GM21825 (cell line): ENCODE measurements around the gene CORO6.

ENCODE experiments used
- ATAC-seq: cut with Tn5 transposase; IDR thresholded peaks from one replicate; pipeline ENCODE4 v1.9.1; 2021; ENCODE audit warnings: mild to moderate bottlenecking, moderate library complexity; ENCODE audit not compliant: unreplicated experiment

Gene CORO6

GRCh38 chr17:29613856-29614255 is 8.9 kb downstream of the CORO6 start:
- ATAC-seq, result no peak

- no peak for ATAC-seq
Measured at GRCh38 chr17:29613352-29613837, 9.3 kb downstream of the CORO6 start.

GRCh38 chr17:29612404-29613280 is 10.1 kb downstream of the CORO6 start:
- ATAC-seq, result no peak

GRCh38 chr17:29612094-29612403 is 10.7 kb downstream of the CORO6 start:
- ATAC-seq, result no peak

- ATAC-seq, result no peak
Measured at GRCh38 chr17:29611351-29612093, 11.2 kb downstream of the CORO6 start.

GRCh38 chr17:29610395-29610794 is 12.3 kb downstream of the CORO6 start:
- no peak for ATAC-seq

- ATAC-seq, result no peak
Measured at GRCh38 chr17:29608986-29609385, 13.7 kb downstream of the CORO6 start.

- no peak for ATAC-seq
Measured at GRCh38 chr17:29607557-29608195, 15.0 kb downstream of the CORO6 start.

GRCh38 chr17:29603109-29603674 is 19.5 kb downstream of the CORO6 start:
- ATAC-seq, result no peak

GRCh38 chr17:29597361-29598172 is 25.1 kb downstream of the CORO6 start:
- no peak for ATAC-seq

GRCh38 chr17:29596811-29597210 is 25.9 kb downstream of the CORO6 start:
- no peak for ATAC-seq

GRCh38 chr17:29595943-29596774 is 26.6 kb downstream of the CORO6 start:
- ATAC-seq, result no peak

- no peak for ATAC-seq
Measured at GRCh38 chr17:29595107-29595942, 27.4 kb downstream of the CORO6 start.

GRCh38 chr17:29594519-29595090 is 28.1 kb downstream of the CORO6 start:
- no peak for ATAC-seq

- no peak for ATAC-seq
Measured at GRCh38 chr17:29593591-29594518, 28.9 kb downstream of the CORO6 start.

GRCh38 chr17:29592850-29593551 is 29.7 kb downstream of the CORO6 start, which contains the start of gene ANKRD13B:
Gene ANKRD13B (plus strand): TSS chr17:29593132. CDS start chr17:29593622, 490 bp downstream.
- ATAC-seq, result no peak
